HEK293 (cell line): ENCODE results near the gene NET1.

Experiments
- CTCF ChIA-PET: fragments of 350-600 bp; formaldehyde crosslinking; extraction: SDS; loops from one replicate; lab custom pipeline; 2021; ENCODE audit warnings: antibody characterized with exemption; lab: Yijun Ruan, JAX
- POLR2A ChIA-PET: fragments of 300-600 bp; formaldehyde crosslinking; extraction: SDS; loops from one replicate; lab custom pipeline; 2020; ENCODE audit warnings: antibody characterized with exemption, inconsistent platforms; lab: Yijun Ruan, JAX
- H3K27ac ChIP-seq: fragments of 200-500 bp; sonication (Bioruptor generic); 2 replicates; pipeline ENCODE4 v1.5.1; 2014; ENCODE audit warnings: low read depth, low read length, control low read depth, inconsistent platforms; ENCODE audit errors: extremely low read depth
- H3K36me3 ChIP-seq, 2 experiments: fragments of 200-500 bp in 1 of 2; sonication (Bioruptor generic) in 1 of 2; 1 replicate in 1 of 2; 2 replicates in 1 of 2; pipeline ENCODE4 v1.5.1; 2014 to 2017; ENCODE audit warnings: inconsistent platforms in 2 of 2, low read length in 2 of 2; ENCODE audit not compliant: control insufficient read depth in 2 of 2, insufficient read depth in 1 of 2
- H3K4me1 ChIP-seq: fragments of 200-500 bp; sonication (Bioruptor generic); 2 replicates; pipeline ENCODE4 v1.5.1; 2014; ENCODE audit warnings: mild to moderate bottlenecking, low read length, inconsistent platforms; ENCODE audit not compliant: control insufficient read depth, insufficient read depth
- H3K4me3 ChIP-seq: 2 replicates; pipeline ENCODE4 v1.5.1; 2011; ENCODE audit warnings: low read depth, mild to moderate bottlenecking, control low read depth, low read length, moderate library complexity
- H3K9me3 ChIP-seq: fragments of 200-500 bp; sonication (Bioruptor generic); 2 replicates; pipeline ENCODE4 v1.5.1; 2014; ENCODE audit warnings: low read depth, low read length, inconsistent platforms; ENCODE audit not compliant: control insufficient read depth, insufficient read depth
- HOXC10 ChIP-seq: sonication (generic); formaldehyde crosslinking; IDR thresholded peaks from 2 replicates; pipeline ENCODE4 v1.8.1; 2023; ENCODE audit warnings: mild to moderate bottlenecking, missing genetic modification reagents
- PBX3 ChIP-seq: sonication (generic); formaldehyde crosslinking; IDR thresholded peaks from 2 replicates; pipeline ENCODE4 v1.8.1; 2022; ENCODE audit warnings: mild to moderate bottlenecking, moderate library complexity, missing genetic modification reagents
- SP2 ChIP-seq: fragments of 450-650 bp; formaldehyde crosslinking; IDR thresholded peaks from 2 replicates; pipeline ENCODE4 v1.5.1; 2016; ENCODE audit warnings: missing biosample characterization, missing genetic modification characterization
- TRIM28 ChIP-seq: IDR thresholded peaks from 2 replicates; pipeline ENCODE4 v1.6.1; 2011; ENCODE audit warnings: low read length, control low read depth, borderline replicate concordance
- WT1 ChIP-seq: fragments of 450-650 bp; formaldehyde crosslinking; IDR thresholded peaks from 2 replicates; pipeline ENCODE4 v1.5.1; 2016; ENCODE audit warnings: missing biosample characterization, missing genetic modification characterization
- ZBTB7A ChIP-seq: fragments of 450-650 bp; formaldehyde crosslinking; IDR thresholded peaks from 2 replicates; pipeline ENCODE4 v1.5.1; 2016; ENCODE audit warnings: low read depth, missing biosample characterization, missing genetic modification characterization
- ZFP37 ChIP-seq: fragments of 450-650 bp; formaldehyde crosslinking; IDR thresholded peaks from 2 replicates; pipeline ENCODE4 v1.5.1; 2016; ENCODE audit warnings: missing biosample characterization, missing genetic modification characterization
- ZNF280C ChIP-seq: fragments of 450-650 bp; formaldehyde crosslinking; IDR thresholded peaks from 2 replicates; pipeline ENCODE4 v1.5.1; 2016; ENCODE audit warnings: missing biosample characterization, missing genetic modification characterization
- ZNF416 ChIP-seq: fragments of 450-650 bp; formaldehyde crosslinking; IDR thresholded peaks from 2 replicates; pipeline ENCODE4 v1.5.1; 2016; ENCODE audit warnings: missing biosample characterization, missing genetic modification characterization
- ZNF423 ChIP-seq: fragments of 450-650 bp; formaldehyde crosslinking; IDR thresholded peaks from 2 replicates; pipeline ENCODE4 v1.5.1; 2016; ENCODE audit warnings: missing biosample characterization, missing genetic modification characterization
- ZNF529 ChIP-seq: fragments of 450-650 bp; formaldehyde crosslinking; IDR thresholded peaks from 2 replicates; pipeline ENCODE4 v1.5.1; 2017; ENCODE audit warnings: missing genetic modification characterization, missing biosample characterization; ENCODE audit not compliant: insufficient replicate concordance
- ZNF561 ChIP-seq: fragments of 450-650 bp; IDR thresholded peaks from 2 replicates; pipeline ENCODE4 v1.5.1; 2018; ENCODE audit warnings: missing biosample characterization, missing genetic modification characterization, borderline replicate concordance
- ZNF580 ChIP-seq: fragments of 450-650 bp; formaldehyde crosslinking; IDR thresholded peaks from 2 replicates; pipeline ENCODE4 v1.5.1; 2016; ENCODE audit warnings: missing biosample characterization, missing genetic modification characterization
- ZNF629 ChIP-seq: fragments of 450-650 bp; formaldehyde crosslinking; IDR thresholded peaks from 2 replicates; pipeline ENCODE4 v1.5.1; 2017; ENCODE audit warnings: missing biosample characterization, missing genetic modification characterization
- ZNF645 ChIP-seq: fragments of 450-650 bp; formaldehyde crosslinking; IDR thresholded peaks from 2 replicates; pipeline ENCODE4; 2016; ENCODE audit warnings: missing biosample characterization, missing genetic modification characterization
- ZNF704 ChIP-seq: fragments of 450-650 bp; formaldehyde crosslinking; IDR thresholded peaks from 2 replicates; pipeline ENCODE4 v1.5.1; 2016; ENCODE audit warnings: missing biosample characterization, missing genetic modification characterization
- ZNF707 ChIP-seq: fragments of 450-650 bp; formaldehyde crosslinking; IDR thresholded peaks from 2 replicates; pipeline ENCODE4 v1.5.1; 2016; ENCODE audit warnings: missing biosample characterization, missing genetic modification characterization
- ZNF843 ChIP-seq: fragments of 450-650 bp; formaldehyde crosslinking; IDR thresholded peaks from 2 replicates; pipeline ENCODE4 v1.5.1; 2016; ENCODE audit warnings: missing biosample characterization, missing genetic modification characterization

The NET1 gene

GRCh38 chr10:5494611-5495010 is 82.3 kb downstream of the NET1 start:
- Histone ChIP-seq H3K4me1 (no peaks in the 10 kb centered on the region), H3K27ac (no peak overlapping the region), H3K4me3 (no peak overlapping the region), H3K36me3 (no peaks in the 10 kb centered on the region), H3K9me3 (no peaks in the 10 kb centered on the region)
- TF ChIP-seq ZNF645 (tag by site-specific recombination), result no peak
- TF ChIP-seq HOXC10 (CRISPR knock-in tag), result no peak
- TF ChIP-seq ZNF529, result no peak
- TF ChIP-seq ZNF707 (tag by site-specific recombination), result no peak
- no peak for TF ChIP-seq SP2 (tag by site-specific recombination)
- TF ChIP-seq PBX3 (CRISPR knock-in tag), result no peak
- TF ChIP-seq ZNF704 (tag by site-specific recombination), result no peak
- TF ChIP-seq ZNF416 (tag by site-specific recombination), result no peak
- TF ChIP-seq ZNF580 (tag by site-specific recombination), result no peak
- TF ChIP-seq ZBTB7A, result no peak
- no peak for TF ChIP-seq ZNF843 (tag by site-specific recombination)
- TF ChIP-seq ZFP37 (tag by site-specific recombination), result no peak
- no peak for TF ChIP-seq ZNF629 (tag by site-specific recombination)
- no peak for TF ChIP-seq ZNF423 (tag by site-specific recombination)
- ChIA-PET POLR2A (no interaction called here), CTCF (interaction anchor here (0.6 to 1.4 kb wide), 5 partner anchors 30 to 458 kb away, joined by 3 to 4 read pairs (median 3); no protein-coding TSS in a partner anchor)

- no peak overlapping the region for H3K4me3 ChIP-seq
- TF ChIP-seq ZNF280C (tag by site-specific recombination) (no peak), ZNF561 (no peak), WT1 (no peak), TRIM28 (no peak)
- H3K4me1 ChIP-seq, result no peaks in the 10 kb centered on the region
- H3K27ac ChIP-seq, result no peak overlapping the region
- no peaks in the 10 kb centered on the region for H3K9me3 ChIP-seq
- ChIA-PET POLR2A (no interaction called here), CTCF (interaction anchor here (0.6 kb wide), 1 partner anchor 129 kb away, joined by 5 read pairs; no protein-coding TSS in a partner anchor)
- no peaks in the 10 kb centered on the region for H3K36me3 ChIP-seq
Measured at GRCh38 chr10:5496261-5497250, 84.2 kb downstream of the NET1 start.
